T-helper 22 cell (primary cell): ENCODE data around the gene GLIS1.

Experiments used
- DNase-seq: peaks from one replicate; pipeline ENCODE4 v3.0.0-alpha.2; 2020; ENCODE audit warnings: low read depth

Gene GLIS1

DNA sequence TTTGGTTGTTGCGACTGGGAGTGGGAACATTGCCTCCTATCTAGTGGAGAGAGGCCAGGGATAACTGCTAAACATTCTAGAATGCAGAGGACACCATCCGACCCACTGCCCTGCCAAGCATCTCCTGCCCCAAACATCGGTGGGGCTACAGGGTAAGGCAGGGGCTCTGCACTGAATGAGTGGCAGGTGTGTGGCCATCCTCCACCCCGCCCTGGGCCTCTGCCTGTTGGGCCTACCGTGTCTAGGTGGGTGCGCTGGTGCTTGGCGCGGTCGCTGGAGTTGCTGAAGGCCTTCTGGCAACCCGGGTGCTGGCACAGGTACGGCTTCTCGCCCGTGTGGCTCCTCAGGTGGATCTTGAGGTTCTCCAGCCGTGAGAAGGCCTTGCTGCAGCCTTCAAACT lies 209.4 kb downstream of the GLIS1 start:
- no peak for DNase-seq

DNA sequence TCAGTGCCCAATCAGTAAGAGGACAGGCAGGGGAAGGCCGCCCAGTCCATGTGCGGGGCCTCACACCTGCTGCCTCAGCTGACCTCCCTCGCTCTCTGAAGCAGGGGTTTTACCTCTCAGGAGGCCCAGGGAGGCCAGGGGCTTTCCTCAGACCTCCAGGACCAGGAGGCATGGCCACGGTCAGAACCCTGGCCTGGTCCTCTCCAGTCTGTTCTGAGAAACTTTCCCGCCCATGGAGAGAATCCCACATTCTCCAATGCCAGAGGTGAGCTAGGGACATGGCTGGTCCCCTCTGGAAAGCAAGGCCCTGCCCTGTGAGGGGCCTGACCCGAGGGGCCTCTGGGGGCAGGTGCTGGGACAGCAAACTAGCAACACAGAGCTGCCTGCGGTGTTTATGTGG lies 211.6 kb downstream of the GLIS1 start:
- no peak for DNase-seq

- DNase-seq: no peak
Observed at GRCh38 chr1:53526451-53527101, 212.4 kb downstream of the GLIS1 start.

DNA sequence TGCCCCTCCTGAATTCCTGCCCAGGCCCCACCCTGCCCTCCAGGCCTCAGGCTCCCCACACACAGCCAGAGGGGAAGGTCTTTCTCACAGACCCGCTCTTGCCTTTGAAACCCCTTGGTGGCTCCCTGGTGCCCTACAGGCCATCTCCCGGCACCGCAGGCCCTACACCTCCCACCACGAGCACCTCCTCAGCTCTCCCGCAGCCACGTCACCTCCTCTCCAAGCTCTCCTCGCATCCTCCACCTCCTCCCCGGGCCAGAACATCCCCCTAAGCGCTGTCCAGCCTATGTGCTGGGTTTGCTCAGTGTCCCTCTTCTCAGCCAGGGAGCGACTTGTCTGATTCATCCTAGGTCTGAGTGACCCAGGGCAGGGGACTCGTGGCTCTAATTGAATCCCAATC lies 213.4 kb downstream of the GLIS1 start:
- no peak for DNase-seq

GRCh38 chr1:53524428-53525375 lies 214.3 kb downstream of the GLIS1 start:
- DNase-seq: no peak

DNA sequence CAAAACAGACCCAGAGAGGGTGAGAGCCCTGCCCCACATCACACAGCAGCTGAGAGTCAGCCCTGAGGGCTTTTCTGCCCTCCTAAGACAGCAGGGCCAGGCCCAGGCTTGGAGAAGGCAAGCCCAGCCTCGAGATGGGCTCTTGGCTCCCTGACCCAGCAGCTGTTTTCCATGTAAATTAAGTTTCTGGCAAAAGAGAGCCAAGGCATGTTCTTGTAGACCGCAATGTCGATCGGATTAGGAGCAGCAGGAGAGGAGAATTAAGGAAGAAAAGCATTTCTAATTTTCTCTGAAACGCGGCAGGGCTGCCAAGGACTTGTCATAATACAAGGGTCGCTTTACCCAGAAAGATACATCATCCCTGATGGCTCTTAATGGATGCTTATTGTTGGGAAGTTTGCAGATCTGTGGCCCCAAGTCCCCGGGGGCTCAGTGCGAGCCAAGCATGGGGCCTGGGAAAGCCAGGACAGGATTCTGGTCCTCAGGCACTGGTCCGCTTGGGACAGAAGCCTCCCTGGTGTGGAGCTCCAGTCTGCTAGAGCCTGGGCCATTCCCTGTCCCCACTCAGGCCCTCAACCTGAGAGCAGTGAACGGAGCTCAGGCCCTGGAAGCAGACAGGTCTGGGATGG lies 216.9 kb downstream of the GLIS1 start:
- no peak for DNase-seq

GRCh38 chr1:53520481-53520880 lies 218.5 kb downstream of the GLIS1 start:
- DNase-seq: no peak

DNA sequence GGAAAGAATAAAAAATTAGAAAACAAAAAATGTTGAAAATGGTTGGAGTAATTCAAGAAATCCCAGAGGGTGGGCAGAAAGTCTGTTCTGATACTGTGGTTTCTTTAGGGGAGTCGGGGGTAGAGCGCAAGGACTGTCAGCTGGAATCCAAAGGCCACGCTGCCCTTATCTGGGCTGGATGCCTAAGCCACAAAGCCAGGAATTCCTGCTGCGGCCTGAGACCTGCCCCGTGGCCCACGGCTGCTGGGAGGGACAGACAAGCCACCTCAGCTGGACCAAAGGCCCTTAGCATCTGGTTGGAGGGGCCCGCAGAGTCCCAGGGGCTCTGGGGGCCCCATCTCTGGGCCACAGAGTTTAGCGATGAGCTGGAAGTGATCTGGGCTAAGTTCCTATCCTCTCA lies 219.5 kb downstream of the GLIS1 start:
- DNase-seq: no peak

GRCh38 chr1:53518775-53519174 lies 220.2 kb downstream of the GLIS1 start:
- no peak for DNase-seq

DNA sequence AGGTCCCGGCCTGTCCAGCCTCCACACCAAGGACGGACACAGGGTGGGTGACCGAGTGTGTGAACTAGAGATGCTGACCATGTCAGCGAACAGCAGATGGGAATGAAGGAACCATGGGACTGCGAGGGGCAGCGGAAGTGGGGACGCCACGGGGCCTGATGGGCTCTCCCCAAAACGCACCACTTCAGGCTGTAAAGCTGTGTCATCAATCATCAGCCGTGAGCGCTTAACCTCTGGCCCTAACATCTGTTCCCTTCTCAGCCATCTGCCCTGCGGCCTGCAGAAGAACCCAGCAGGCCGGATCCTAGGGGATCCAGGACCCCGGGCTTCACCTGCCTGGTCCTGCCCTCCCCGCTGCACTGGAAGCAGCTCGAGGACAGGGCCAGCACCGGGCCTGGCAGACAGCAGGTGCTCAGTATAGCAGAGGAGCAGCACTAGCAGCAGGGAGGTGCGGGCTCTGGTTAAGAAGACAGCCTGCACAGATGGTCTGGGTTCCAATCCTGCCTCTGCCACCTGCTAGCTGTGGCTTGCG lies 221.1 kb downstream of the GLIS1 start:
- DNase-seq: no peak

DNA sequence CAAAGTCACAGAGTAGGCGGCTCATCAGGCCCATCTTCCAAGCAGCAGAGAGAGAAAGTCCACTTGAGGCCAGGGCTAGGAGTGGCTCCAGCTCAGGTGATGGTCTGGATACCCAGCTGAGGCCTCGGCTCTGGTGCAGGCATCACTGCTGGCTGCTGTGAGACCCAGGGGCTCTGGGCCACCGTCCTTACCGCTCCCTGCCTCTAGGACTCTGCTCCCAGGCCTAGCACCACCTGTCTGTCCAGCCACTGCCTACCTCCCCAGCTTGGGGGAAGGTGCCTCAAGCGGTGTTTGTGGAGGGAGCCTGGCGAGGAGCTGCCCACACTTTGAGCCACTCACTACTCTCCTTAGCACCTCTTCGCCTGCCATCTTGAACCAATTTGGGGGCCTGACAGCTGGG lies 221.9 kb downstream of the GLIS1 start:
- no peak for DNase-seq

DNA sequence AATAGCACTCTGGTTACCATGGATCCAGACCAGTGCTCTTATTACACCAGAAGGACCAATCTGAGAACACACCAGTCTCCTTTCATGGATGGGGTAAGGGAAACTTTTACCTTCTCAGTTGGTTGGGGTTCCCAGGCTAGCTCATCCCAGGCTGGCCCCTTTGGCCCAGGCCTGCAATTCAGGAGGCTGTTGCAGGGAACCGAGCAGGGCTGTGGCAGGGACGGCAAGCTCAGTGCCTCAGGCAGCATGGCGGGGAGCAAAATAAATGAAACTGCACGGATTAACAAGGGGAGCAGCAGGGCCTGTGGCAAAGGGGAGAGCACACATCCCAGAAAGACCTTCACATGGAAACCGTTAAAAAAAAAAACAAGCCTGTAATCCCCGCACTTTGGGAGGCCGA lies 222.8 kb downstream of the GLIS1 start:
- DNase-seq: no peak

DNA sequence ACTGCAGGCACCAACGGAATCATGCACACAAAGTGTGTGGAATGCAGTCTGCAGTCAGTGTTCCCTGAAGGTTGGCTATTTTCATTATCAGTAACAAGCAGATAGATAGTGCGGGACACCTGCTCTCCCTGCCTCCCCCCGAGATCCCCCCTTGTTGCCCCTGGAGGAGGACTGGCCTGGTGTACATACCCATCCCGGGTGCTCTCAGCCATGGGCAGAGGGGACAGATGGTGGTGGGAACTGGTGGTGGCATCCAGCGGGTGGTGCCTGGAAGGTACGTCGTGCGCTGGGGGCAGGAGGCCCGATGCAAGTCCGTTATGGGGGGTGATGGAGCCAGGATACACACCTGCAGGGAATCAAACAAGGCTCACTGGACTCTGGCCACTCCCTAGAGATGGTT lies 224.5 kb downstream of the GLIS1 start:
- no peak for DNase-seq

DNA sequence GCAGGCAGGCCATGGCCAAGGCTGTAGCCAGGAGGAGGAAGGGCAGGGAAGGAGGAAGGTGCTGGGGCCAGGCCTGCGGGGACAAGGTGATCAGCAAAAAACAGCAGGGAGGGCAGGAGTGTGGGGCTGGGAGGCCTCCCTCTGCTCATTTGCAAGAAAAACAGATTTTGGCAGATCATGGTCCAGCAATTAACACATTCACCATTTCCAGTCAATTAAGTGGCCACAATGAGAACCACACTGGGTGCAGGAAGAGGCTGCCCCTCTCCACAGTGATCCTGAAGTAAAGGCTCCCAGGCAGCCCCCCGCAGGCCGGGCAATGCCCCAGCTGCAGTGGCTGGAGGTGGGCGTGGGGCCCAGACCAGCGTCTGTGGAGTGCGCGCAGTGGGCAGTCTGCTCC lies 225.1 kb downstream of the GLIS1 start:
- no peak for DNase-seq

GRCh38 chr1:53512807-53513755 lies 225.9 kb downstream of the GLIS1 start:
- DNase-seq: no peak

- no peak for DNase-seq
Observed at GRCh38 chr1:53511933-53512806, 226.8 kb downstream of the GLIS1 start.

DNA sequence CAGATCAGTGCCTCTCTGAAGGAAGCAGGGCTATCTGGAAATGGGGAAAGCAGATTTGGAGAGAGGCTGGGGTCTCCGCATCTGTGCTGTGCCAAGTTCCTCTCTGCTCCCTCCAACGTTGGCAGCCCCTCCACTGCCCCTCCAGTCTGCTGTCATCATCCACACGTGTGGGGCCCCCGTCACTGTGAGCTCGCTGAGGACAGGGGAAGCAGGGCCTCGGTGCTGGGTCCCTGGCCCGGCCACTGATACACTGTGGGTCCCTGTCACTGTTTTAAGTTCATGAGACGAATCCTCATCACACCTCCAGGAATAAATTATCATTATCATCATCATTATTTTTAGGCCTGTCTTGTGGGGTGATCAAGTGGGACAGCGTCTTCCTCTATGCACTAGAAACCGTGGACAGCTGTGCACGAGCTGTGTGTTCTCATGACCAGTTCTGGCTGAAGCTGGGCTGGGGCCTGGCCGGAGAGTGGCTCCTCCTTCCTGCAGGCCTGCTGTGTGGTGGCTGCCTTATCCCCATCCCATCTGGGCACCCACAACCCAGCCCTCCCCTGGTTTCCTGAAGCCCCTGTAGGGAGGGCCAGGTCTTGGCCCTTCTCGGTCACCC lies 227.5 kb downstream of the GLIS1 start:
- no peak for DNase-seq

GRCh38 chr1:53510215-53510614 lies 228.7 kb downstream of the GLIS1 start:
- DNase-seq: no peak

DNA sequence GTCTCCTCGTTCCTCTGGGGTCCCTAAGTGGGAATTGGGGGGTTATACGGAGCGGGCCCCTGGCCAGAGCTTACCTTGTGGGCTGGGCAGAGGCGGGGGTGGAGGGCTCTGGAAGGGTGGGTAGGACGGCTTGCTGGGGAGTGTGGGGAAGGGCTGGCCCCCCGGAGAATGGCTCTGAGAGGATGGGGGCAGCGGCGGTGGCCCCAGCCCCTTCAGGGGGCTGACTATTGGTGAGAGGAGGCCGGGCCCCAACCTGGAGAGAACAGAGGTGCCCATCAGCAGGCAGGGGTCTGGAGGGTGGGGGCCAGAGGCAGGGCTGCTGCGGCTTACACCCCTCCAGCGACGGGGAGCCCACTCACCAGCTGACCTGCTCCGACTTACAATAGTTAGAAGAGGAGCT lies 229.2 kb downstream of the GLIS1 start:
- DNase-seq: no peak

DNA sequence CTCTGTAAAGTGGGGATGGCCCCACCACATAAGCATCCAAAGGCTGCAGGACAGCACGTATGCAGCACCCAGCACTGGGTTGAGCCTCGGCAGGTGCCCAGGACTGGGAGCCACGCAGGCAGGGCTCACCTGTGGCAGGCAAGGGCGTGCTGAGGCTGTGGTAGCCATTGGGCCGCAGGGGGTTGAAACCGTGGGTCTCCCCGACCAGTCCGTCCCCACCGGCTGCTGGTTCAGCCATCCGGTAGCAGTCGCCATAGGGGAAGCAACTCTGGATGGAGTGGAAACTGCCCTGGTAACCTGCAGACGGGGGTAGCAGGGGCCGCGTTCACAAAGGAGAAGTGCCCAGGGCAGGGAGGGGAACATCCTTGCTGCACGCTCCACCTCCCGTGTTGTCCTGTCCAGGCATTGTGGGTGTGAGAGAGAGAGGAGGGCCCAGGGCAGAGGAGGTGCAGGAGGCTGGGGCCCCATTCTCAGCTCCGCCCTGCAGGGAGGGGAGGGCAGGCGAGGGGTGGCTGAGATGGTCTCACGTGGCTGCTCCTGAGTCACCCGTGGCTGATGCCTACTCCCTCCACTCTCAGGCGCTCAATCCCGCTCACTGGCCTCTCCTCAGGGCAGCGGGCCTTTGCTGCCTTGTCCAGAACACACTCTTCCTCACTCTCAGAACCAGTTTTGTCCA lies 229.8 kb downstream of the GLIS1 start:
- DNase-seq: no peak
